GM19043 (cell line): ENCODE measurements around the gene SORCS2.

Experiments used
- ATAC-seq: cut with Tn5 transposase; IDR thresholded peaks from one replicate; pipeline ENCODE4 v1.9.1; 2021; ENCODE audit warnings: low read depth; ENCODE audit not compliant: unreplicated experiment

The SORCS2 gene

GRCh38 chr4:7610022-7610670 lies 417.8 kb downstream of the SORCS2 start:
- no peak for ATAC-seq

- ATAC-seq = no peak
These were observed 418.5 kb downstream of the SORCS2 start for GRCh38 chr4:7610841-7611240.

- ATAC-seq = no peak
These were observed 420.1 kb downstream of the SORCS2 start for GRCh38 chr4:7612311-7612897.

- no peak for ATAC-seq
These were observed 422.1 kb downstream of the SORCS2 start for GRCh38 chr4:7614350-7614949.

GRCh38 chr4:7616193-7616592 lies 423.9 kb downstream of the SORCS2 start:
- ATAC-seq = no peak

GRCh38 chr4:7618361-7618760 lies 426.0 kb downstream of the SORCS2 start:
- ATAC-seq = no peak

- ATAC-seq = no peak
These were observed 427.9 kb downstream of the SORCS2 start for GRCh38 chr4:7620086-7620813.

- no peak for ATAC-seq
These were observed 428.5 kb downstream of the SORCS2 start for GRCh38 chr4:7620814-7621176.

GRCh38 chr4:7621252-7622035 lies 429.1 kb downstream of the SORCS2 start:
- no peak for ATAC-seq

- ATAC-seq = no peak
These were observed 430.0 kb downstream of the SORCS2 start for GRCh38 chr4:7622371-7622770.

GRCh38 chr4:7623468-7623867 lies 431.1 kb downstream of the SORCS2 start:
- ATAC-seq = no peak

- ATAC-seq = no peak
These were observed 432.1 kb downstream of the SORCS2 start for GRCh38 chr4:7624396-7624980.

- ATAC-seq = no peak
These were observed 432.7 kb downstream of the SORCS2 start for GRCh38 chr4:7625071-7625470.

- no peak for ATAC-seq
These were observed 434.2 kb downstream of the SORCS2 start for GRCh38 chr4:7626531-7626930.

GRCh38 chr4:7627251-7628250 lies 435.2 kb downstream of the SORCS2 start:
- ATAC-seq = no peak

GRCh38 chr4:7628432-7628831 lies 436.1 kb downstream of the SORCS2 start:
- no peak for ATAC-seq

GRCh38 chr4:7629501-7630254 lies 437.3 kb downstream of the SORCS2 start:
- no peak for ATAC-seq

- ATAC-seq = no peak
These were observed 438.4 kb downstream of the SORCS2 start for GRCh38 chr4:7630568-7631287.
